GM23338 (cell line): ENCODE measurements around the gene IFT88. TPM values are rescaled to one million over a fixed set of nuclear protein-coding genes. Genes with fewer than 3 reads are reported as not detected.

Experiments used
- ATAC-seq: fragments of 200-7000 bp; cut with Tn5 transposase; 3 replicates; pipeline ENCODE4 v1.9.1; 2020
- DNase-seq: peaks from one replicate; pipeline ENCODE4 v3.0.0-alpha.2; 2015; ENCODE audit warnings: low spot score
- H2AFZ ChIP-seq: fragments of 200-600 bp; sonication (generic); 2 replicates; pipeline ENCODE4 v1.8.0; 2016; ENCODE audit warnings: antibody characterized with exemption, mild to moderate bottlenecking, moderate library complexity
- H3F3A ChIP-seq: fragments of 200-600 bp; sonication (generic); replicated peaks from 2 replicates; pipeline ENCODE4 v1.8.0; 2017; ENCODE audit warnings: antibody characterized with exemption, mixed run types, low read depth
- H3K27ac ChIP-seq: fragments of 200-600 bp; sonication (generic); 2 replicates; pipeline ENCODE4 v1.6.1; 2016; ENCODE audit warnings: low read depth
- H3K27me3 ChIP-seq: fragments of 200-600 bp; sonication (generic); 2 replicates; pipeline ENCODE4 v1.8.0; 2016; ENCODE audit warnings: mild to moderate bottlenecking, mixed run types, moderate library complexity; ENCODE audit not compliant: insufficient read depth
- H3K36me3 ChIP-seq: fragments of 200-600 bp; sonication (generic); 2 replicates; pipeline ENCODE4 v1.8.0; 2016; ENCODE audit warnings: mild to moderate bottlenecking; ENCODE audit not compliant: insufficient read depth
- H3K4me1 ChIP-seq: fragments of 200-600 bp; sonication (generic); 2 replicates; pipeline ENCODE4 v1.8.0; 2016; ENCODE audit warnings: mild to moderate bottlenecking, moderate library complexity; ENCODE audit not compliant: insufficient read depth
- H3K4me2 ChIP-seq: fragments of 200-600 bp; sonication (generic); 2 replicates; pipeline ENCODE4 v1.7.1; 2017; ENCODE audit warnings: mixed run types
- H3K4me3 ChIP-seq: fragments of 200-600 bp; sonication (generic); 2 replicates; pipeline ENCODE4 v1.6.1; 2016; ENCODE audit warnings: mixed run types
- H3K79me2 ChIP-seq: fragments of 200-600 bp; sonication (generic); replicated peaks from 2 replicates; pipeline ENCODE4 v1.8.0; 2017; ENCODE audit warnings: mild to moderate bottlenecking; ENCODE audit not compliant: insufficient read depth
- H3K9me2 ChIP-seq: fragments of 200-600 bp; sonication (generic); 2 replicates; pipeline ENCODE4 v1.8.0; 2017; ENCODE audit not compliant: insufficient read depth
- H4K20me1 ChIP-seq: fragments of 200-600 bp; sonication (generic); replicated peaks from 2 replicates; pipeline ENCODE4 v1.8.0; 2017; ENCODE audit warnings: mild to moderate bottlenecking; ENCODE audit not compliant: insufficient read depth
- H3K27ac Mint-ChIP-seq: 2 replicates; pipeline ENCODE4 v1.8.0; 2020; ENCODE audit warnings: inconsistent platforms, mild to moderate bottlenecking, moderate library complexity, mixed read lengths
- H3K27me3 Mint-ChIP-seq: 3 replicates; pipeline ENCODE4 v1.8.0; 2022; ENCODE audit warnings: low read depth, mild to moderate bottlenecking, moderate library complexity, mixed read lengths, inconsistent platforms; ENCODE audit not compliant: insufficient read depth, poor library complexity
- H3K36me3 Mint-ChIP-seq: 3 replicates; pipeline ENCODE4 v1.8.0; 2021; ENCODE audit warnings: low read depth, mild to moderate bottlenecking, inconsistent platforms, moderate library complexity, mixed read lengths
- H3K4me1 Mint-ChIP-seq: 3 replicates; pipeline ENCODE4 v1.8.0; 2020; ENCODE audit warnings: mild to moderate bottlenecking, inconsistent platforms, mixed read lengths
- H3K4me3 Mint-ChIP-seq: 3 replicates; pipeline ENCODE4 v1.8.0; 2021; ENCODE audit warnings: moderate library complexity, mild to moderate bottlenecking, inconsistent platforms, mixed read lengths
- H3K9me3 Mint-ChIP-seq: 3 replicates; pipeline ENCODE4 v1.8.0; 2020; ENCODE audit warnings: moderate library complexity, mild to moderate bottlenecking, inconsistent platforms, mixed read lengths
- CREB1 ChIP-seq: fragments of 250-450 bp; sonication (Bioruptor Pico); IDR thresholded peaks from 2 replicates; pipeline ENCODE4 v1.5.0; 2020; ENCODE audit warnings: low read depth, mild to moderate bottlenecking, moderate library complexity
- ETS1 ChIP-seq: IDR thresholded peaks from 2 replicates; pipeline ENCODE4 v1.6.1; 2016; ENCODE audit warnings: antibody characterized with exemption
- EZH2 ChIP-seq: fragments of 200-600 bp; sonication (generic); IDR thresholded peaks from one replicate; pipeline ENCODE4 v1.8.0; 2017; ENCODE audit warnings: antibody characterized with exemption, mild to moderate bottlenecking, low read depth; ENCODE audit not compliant: unreplicated experiment
- EZH2phosphoT487 ChIP-seq: fragments of 200-600 bp; sonication (generic); IDR thresholded peaks from one replicate; pipeline ENCODE4 v1.8.1; 2018; ENCODE audit warnings: antibody characterized with exemption; ENCODE audit not compliant: unreplicated experiment
- JUNB ChIP-seq: IDR thresholded peaks from one replicate; pipeline ENCODE4 v1.6.1; 2016; ENCODE audit warnings: antibody characterized with exemption; ENCODE audit not compliant: unreplicated experiment
- NANOG ChIP-seq: IDR thresholded peaks from 2 replicates; pipeline ENCODE4 v1.6.1; 2016; ENCODE audit warnings: antibody characterized with exemption, borderline replicate concordance
- POLR2AphosphoS5 ChIP-seq: IDR thresholded peaks from 2 replicates; pipeline ENCODE4 v1.6.1; 2016; ENCODE audit warnings: antibody characterized with exemption, low read depth
- STAT1 ChIP-seq: IDR thresholded peaks from one replicate; pipeline ENCODE4 v1.6.1; 2016; ENCODE audit warnings: antibody characterized with exemption; ENCODE audit not compliant: unreplicated experiment
- ZNF114 ChIP-seq: fragments of 250-450 bp; sonication (Bioruptor Pico); IDR thresholded peaks from 2 replicates; pipeline ENCODE4 v1.5.0; 2020; ENCODE audit warnings: mild to moderate bottlenecking, moderate library complexity
- ZNF331 ChIP-seq: fragments of 250-450 bp; sonication (Bioruptor Pico); IDR thresholded peaks from 2 replicates; pipeline ENCODE4 v1.5.0; 2020; ENCODE audit warnings: low read depth, mild to moderate bottlenecking, moderate library complexity
- ZNF462 ChIP-seq: fragments of 250-450 bp; sonication (Bioruptor Pico); IDR thresholded peaks from 2 replicates; pipeline ENCODE4 v1.5.0; 2020; ENCODE audit warnings: mild to moderate bottlenecking, moderate library complexity
- polyA plus RNA-seq: library from polyadenylated mRNA; unstranded; fragments of >200 nt; fragmentation: Nextera tagmentation; extraction: Ambion mirVana; gene quantifications from 2 replicates; pipeline ENCODE4 v1.2.1, GENCODE V29; 2016
- total RNA-seq: library from RNA; depleted of rRNA; stranded (reverse); fragments of >200 nt; shearing (Covaris generic); gene quantifications from 2 replicates; pipeline ENCODE4 v1.2.3, GENCODE V29; 2014
- TF ChIP-seq, protein P1 (sequence below): IDR thresholded peaks from one replicate; pipeline ENCODE4 v1.6.1; 2018; ENCODE audit warnings: antibody characterized with exemption; ENCODE audit not compliant: unreplicated experiment
- TF ChIP-seq, protein P2 (sequence below), 2 experiments: fragments of 200-600 bp in 1 of 2; sonication (generic) in 1 of 2; conservative IDR thresholded peaks; 2 replicates each; pipeline versions ENCODE4 v1.5.1 to v1.6.1; 2016 to 2017; ENCODE audit warnings: antibody characterized with exemption in 2 of 2, low read depth in 2 of 2, mild to moderate bottlenecking in 2 of 2, moderate library complexity in 1 of 2

The IFT88 gene
- total and polyA plus RNA-seq, 2 experiments from 2014 or later: 8.2 to 8.7 TPM

DNA sequence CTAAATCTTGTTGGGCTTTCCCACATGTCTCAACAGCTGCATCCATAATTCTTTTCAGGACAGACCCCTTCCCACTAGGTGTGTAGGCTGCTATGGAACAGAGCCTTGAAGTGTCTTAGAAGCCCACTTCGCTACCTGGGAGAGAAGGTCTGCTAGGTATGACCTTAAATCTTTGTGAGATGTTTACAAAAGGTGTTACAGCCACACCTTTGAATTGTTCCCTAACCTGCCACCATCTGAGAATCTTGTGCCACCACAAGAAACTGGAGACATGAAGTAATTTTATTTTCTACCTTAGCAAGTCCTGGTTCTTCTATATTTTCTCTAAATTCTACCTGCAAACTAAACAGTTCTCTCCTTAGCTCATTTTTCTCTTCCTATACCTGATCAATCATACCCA is 69.1 kb downstream of the IFT88 start (continued):
- TF ChIP-seq ZNF114 (CRISPR knock-in tag): no peak
- TF ChIP-seq ZNF331 (CRISPR knock-in tag): no peak

DNA sequence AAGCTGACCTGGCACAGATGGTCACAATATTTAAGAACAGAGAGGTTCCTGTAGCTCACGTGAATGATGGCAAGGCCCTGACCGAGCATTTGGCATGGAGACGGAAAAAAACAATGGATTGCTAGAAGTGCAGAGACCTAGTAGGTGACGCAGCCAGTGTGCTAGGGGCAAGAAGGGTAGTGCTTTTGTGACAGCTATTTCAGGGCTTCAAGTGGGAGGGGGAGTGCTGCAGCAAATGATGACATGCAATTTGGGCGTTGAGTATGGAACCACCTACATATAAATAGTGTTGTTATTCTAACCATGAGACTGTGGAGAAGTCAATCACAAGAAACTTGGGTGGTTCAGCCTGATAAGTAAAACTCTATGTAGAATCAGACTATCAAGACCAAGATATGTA is 70.9 kb downstream of the IFT88 start:
- ATAC-seq (no peak), DNase-seq (no peak)
- Histone ChIP-seq H3K36me3 (no peaks in the 10 kb centered on the region), H3K27ac (no peak overlapping the region), H3K79me2 (no peaks in the 10 kb centered on the region), H2AFZ (no peak overlapping the region), H3K4me2 (no peak overlapping the region), H3F3A (no peaks in the 10 kb centered on the region), H4K20me1 (no peaks in the 10 kb centered on the region), H3K27me3 (no peaks in the 10 kb centered on the region; the same call in 1 of the 2 replicates), H3K4me1 (no peaks in the 10 kb centered on the region), H3K9me2 (no peaks in the 10 kb centered on the region), H3K4me3 (no peak overlapping the region)
- H3K4me1 Mint-ChIP-seq: no peaks in the 10 kb centered on the region
- no peak overlapping the region for H3K4me3 Mint-ChIP-seq
- H3K36me3 Mint-ChIP-seq: no peaks in the 10 kb centered on the region
- no peaks in the 10 kb centered on the region for H3K27me3 Mint-ChIP-seq
- no peak overlapping the region for H3K27ac Mint-ChIP-seq
- no peaks in the 10 kb centered on the region for H3K9me3 Mint-ChIP-seq
- TF ChIP-seq NANOG: no peak
- no peak for TF ChIP-seq STAT1
- TF ChIP-seq EZH2: no peak
- TF ChIP-seq JUNB: no peak
- no peak for TF ChIP-seq ZNF462
- no peak for TF ChIP-seq ZNF114 (CRISPR knock-in tag)
- TF ChIP-seq, protein P1, sequence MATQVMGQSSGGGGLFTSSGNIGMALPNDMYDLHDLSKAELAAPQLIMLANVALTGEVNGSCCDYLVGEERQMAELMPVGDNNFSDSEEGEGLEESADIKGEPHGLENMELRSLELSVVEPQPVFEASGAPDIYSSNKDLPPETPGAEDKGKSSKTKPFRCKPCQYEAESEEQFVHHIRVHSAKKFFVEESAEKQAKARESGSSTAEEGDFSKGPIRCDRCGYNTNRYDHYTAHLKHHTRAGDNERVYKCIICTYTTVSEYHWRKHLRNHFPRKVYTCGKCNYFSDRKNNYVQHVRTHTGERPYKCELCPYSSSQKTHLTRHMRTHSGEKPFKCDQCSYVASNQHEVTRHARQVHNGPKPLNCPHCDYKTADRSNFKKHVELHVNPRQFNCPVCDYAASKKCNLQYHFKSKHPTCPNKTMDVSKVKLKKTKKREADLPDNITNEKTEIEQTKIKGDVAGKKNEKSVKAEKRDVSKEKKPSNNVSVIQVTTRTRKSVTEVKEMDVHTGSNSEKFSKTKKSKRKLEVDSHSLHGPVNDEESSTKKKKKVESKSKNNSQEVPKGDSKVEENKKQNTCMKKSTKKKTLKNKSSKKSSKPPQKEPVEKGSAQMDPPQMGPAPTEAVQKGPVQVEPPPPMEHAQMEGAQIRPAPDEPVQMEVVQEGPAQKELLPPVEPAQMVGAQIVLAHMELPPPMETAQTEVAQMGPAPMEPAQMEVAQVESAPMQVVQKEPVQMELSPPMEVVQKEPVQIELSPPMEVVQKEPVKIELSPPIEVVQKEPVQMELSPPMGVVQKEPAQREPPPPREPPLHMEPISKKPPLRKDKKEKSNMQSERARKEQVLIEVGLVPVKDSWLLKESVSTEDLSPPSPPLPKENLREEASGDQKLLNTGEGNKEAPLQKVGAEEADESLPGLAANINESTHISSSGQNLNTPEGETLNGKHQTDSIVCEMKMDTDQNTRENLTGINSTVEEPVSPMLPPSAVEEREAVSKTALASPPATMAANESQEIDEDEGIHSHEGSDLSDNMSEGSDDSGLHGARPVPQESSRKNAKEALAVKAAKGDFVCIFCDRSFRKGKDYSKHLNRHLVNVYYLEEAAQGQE: no peak
- no peak for TF ChIP-seq EZH2phosphoT487
- TF ChIP-seq POLR2AphosphoS5: no peak
- TF ChIP-seq ZNF331 (CRISPR knock-in tag): no peak
- no peak for TF ChIP-seq ETS1
- TF ChIP-seq, protein P2, sequence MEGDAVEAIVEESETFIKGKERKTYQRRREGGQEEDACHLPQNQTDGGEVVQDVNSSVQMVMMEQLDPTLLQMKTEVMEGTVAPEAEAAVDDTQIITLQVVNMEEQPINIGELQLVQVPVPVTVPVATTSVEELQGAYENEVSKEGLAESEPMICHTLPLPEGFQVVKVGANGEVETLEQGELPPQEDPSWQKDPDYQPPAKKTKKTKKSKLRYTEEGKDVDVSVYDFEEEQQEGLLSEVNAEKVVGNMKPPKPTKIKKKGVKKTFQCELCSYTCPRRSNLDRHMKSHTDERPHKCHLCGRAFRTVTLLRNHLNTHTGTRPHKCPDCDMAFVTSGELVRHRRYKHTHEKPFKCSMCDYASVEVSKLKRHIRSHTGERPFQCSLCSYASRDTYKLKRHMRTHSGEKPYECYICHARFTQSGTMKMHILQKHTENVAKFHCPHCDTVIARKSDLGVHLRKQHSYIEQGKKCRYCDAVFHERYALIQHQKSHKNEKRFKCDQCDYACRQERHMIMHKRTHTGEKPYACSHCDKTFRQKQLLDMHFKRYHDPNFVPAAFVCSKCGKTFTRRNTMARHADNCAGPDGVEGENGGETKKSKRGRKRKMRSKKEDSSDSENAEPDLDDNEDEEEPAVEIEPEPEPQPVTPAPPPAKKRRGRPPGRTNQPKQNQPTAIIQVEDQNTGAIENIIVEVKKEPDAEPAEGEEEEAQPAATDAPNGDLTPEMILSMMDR (conservative IDR thresholded peaks at IDR 0.05; ENCODE audit: low read depth in 2 of 2): no peak
- TF ChIP-seq CREB1 (CRISPR knock-in tag): no peak
